HG03432 (cell line): ENCODE measurements around the gene MAP7D1.
"Not testable (repeated sequence)": the region's sequence is repeated elsewhere in the genome, so short reads cannot be mapped to it uniquely, and the experiment has no call there.

Source experiments
- ATAC-seq: cut with Tn5 transposase; IDR thresholded peaks from one replicate; pipeline ENCODE4 v1.9.1; 2021; ENCODE audit warnings: mild to moderate bottlenecking, moderate library complexity; ENCODE audit not compliant: unreplicated experiment

The MAP7D1 gene

DNA sequence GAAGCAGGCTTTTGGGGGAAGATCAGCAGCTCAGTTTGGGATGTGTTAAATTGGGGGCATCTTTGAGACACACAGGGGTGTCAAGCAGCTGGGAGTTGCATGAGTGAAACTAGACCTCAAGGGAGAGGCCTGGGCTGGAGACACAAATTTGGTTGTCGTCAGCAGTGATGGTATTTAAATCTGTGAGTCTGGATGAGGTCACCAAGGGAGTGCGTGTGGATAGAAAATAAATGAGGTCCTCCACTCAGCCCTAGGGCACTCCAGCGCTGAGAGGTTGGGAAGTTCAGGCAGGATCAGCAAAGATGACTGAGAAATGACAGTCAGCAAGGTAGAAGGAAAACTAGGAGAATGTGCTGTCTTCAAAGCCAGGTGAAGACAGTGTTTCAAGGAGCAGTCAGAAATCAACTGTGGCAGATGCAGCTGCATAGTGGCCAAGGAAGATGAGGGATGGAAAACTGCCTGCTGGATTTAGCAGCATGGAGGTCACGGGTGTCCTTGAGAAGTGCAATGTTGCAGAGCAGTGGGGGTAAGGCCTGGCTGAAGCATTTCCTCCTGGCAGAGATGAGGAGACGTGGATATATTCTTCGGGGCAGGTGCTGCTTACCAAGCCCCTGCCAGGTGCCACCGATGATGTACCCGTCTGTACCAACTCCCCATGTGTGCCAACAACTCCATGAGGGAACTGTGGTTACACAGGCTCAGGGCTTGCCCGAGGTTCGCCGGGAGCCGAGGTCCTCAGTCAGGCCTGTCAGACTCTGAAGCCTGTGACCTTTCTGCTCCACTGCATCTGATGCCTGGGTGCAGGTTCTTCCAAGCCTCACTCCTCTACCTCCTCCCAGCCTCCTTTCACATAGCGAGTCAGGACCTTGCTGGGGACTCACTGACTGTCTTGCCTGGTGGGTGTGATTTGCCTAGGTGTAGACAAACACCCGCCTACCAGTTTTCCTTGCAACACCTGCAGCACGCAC is 11.3 kb downstream of the MAP7D1 start:
- ATAC-seq = no peak

DNA sequence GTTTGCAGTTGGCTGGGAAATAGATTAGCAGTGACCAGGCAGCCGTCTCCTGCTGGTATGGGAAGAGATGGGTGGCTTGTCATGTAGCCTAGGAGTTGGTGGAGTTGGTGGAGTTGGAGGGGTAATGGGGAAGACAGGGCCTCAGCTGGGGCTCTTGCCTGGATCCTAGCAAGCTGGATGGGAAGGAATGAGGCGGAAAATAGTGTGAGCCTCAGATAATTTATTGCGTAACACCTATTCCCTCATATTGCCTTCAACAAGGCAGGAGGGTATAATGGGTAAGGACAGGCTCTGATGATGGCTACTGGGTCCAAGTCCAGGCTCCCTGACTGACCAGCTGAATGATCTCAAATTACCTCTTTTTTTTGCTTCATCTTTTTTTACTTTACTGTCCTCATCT is 12.6 kb downstream of the MAP7D1 start:
- ATAC-seq = no peak

DNA sequence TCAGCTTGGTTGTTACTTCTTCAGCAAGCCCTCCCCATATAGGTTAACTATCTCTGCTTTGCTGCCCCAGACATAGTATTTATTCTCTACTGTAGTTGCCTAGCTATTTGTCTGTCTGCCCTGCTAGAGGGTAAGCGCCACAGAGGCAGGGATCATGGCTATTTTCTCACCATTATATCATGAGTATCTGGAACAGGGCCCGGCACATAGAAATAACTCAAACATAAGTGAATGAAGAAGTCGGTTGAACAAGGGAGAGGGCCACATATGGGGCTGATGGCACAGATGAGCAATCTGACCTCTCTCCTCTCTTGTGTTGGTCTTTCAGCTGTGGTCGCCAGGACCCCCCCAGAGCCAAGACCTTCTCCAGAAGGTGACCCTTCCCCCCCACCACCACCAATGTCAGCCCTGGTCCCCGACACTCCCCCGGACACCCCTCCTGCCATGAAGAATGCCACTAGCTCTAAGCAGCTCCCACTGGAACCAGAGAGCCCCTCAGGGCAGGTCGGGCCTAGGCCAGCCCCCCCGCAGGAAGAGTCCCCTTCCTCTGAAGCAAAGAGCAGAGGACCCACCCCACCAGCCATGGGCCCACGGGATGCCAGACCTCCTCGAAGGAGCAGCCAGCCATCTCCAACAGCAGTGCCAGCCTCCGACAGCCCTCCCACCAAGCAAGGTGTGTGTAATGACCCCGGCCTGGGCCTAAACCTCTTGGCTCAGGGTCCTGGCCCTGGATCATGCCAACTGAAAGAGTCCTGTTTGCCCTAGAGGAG is 14.9 kb downstream of the MAP7D1 start:
- no peak for ATAC-seq

DNA sequence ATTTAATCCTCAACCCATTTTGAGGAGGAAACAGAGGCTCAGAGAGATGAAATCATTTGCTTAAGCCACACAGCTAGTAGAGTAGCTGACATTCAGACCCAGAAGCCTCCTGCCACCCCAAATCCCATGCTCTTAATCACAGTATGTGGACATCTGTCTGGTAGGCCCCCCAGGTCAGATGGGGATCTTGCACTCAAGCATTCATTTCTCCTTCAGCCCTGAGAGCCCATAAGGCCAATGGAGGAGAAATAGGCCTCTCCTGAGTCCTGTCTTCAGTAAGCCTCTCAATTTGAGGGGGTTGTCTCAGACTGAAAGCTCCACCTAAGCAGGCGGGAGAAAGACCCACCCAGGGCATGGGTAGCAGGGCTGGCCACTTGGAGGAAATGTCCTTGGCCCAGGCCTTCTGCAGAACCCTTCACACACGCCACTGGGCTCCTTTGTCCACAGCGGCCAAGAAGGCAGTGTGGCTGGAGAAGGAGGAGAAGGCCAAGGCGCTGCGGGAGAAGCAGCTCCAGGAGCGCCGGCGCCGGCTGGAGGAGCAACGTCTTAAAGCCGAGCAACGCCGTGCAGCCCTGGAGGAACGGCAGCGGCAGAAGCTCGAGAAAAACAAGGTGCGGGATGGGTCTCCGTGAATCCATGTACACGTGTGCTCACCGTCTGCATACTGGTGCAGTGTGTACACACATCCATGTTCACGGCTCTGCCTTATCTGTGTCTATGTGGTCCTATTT is 16.2 kb downstream of the MAP7D1 start:
- no peak for ATAC-seq

DNA sequence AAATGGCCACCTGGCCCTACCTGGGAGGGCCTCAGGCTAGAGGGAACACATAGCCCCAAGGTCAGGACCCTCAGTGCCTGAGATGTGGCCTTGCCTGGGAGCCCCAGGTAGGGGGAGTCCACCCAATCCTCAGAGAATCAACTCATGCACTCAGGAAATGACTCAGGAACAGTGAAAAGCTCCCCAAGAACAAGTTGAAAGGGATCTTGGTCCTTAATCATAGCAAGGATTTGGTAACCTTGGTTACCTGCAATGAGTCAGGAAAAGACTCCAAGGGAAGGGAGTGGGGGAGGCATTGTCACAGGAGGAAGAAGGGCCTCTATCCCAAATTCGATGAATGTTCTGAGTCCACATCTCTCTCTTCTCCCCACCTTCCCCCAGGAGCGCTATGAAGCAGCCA is 17.0 kb downstream of the MAP7D1 start:
- no peak for ATAC-seq

DNA sequence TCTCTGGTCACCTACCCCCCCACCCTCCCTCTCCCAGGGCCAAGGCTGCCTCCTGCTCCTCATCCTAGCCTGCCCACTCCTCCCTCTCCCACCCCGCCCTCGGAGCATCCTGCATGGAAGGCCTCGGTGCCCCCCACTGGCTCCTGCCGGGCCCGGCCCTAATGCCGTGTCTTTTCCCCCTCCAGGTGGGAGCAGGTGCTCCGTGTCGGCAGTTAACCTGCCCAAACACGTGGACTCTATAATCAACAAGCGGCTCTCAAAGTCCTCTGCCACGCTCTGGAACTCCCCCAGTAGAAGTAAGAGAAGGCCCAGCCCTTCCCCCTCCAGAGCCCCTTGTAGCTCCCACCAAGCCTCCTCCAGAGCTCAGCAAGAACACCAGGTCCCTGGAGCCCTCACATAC is 18.8 kb downstream of the MAP7D1 start:
- no peak for ATAC-seq

DNA sequence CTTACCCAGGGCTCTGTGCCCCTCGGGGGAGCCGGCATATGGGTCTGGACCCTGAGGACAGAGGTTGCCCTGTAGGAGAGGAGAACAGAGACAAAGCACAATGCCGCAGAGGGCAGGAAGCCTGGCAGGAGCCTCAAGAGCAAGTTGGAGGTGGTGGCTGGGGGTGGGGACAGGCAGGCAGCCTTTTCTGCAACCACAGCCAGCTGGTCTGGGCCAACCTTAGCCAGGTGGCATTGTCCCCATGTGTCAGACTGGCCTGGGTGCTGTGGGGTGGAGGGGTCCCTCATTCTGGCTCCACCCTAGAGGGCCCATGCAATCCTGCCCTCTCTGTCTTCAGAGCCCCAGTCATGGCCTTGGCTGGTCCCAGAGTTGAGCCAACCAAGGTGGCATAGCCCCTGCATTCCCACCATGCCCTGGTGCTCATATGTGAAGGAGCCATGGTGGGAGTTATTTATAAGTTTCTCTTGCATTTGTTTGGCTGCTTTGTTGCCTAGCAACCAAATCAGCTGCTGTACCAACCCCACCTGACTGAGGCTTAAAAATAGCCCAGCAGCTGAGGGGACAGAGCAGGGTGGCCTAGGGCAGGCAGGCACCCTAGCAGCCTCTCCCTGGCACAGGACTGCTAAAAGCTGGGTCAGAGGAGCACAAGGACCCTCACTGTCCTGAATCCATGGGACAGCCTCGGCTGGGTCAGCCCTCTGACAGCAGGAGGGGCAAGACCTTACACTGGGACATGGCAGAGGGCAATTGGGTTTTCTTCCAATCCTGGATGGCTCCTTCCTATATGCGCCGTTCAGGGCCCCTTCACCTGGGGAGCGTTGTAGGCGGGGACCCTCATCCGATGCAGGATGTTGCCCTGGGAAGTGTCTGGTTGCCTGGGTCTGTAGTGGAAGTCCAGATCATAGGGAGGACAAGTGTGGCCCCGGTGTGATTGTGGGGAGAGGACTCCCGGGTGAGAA is 19.5 kb downstream of the MAP7D1 start:
- ATAC-seq = no peak

DNA sequence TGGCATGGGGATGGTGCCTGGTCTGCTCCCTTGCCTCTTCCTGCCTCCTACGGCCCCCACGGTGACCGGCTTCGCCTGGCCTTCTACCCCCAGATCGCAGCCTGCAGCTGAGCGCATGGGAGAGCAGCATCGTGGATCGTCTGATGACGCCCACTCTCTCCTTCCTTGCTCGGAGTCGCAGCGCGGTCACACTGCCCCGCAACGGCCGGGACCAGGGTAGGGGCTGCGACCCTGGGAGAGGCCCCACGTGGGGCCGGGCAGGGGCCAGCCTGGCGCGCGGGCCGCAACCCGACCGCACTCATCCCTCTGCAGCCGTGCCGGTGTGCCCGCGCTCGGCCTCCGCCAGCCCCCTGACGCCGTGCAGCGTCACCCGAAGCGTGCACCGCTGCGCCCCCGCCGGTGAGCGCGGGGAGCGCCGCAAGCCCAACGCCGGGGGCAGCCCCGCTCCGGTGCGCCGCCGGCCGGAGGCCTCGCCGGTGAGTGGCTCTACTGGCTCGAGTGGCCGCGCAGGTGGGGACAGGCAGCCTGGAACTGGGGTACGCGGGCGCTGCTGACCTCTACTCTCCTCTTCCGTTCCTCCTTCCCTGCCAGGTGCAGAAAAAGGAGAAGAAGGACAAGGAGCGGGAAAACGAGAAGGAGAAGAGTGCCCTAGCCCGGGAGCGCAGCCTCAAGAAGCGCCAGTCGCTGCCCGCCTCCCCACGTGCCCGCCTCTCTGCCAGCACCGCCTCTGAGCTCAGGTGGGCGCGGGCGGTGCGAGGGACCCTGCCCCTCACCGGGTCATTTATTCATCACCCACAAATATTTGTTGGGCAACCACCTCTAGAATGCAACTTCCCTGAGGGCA is 20.4 kb downstream of the MAP7D1 start:
- no peak for ATAC-seq

DNA sequence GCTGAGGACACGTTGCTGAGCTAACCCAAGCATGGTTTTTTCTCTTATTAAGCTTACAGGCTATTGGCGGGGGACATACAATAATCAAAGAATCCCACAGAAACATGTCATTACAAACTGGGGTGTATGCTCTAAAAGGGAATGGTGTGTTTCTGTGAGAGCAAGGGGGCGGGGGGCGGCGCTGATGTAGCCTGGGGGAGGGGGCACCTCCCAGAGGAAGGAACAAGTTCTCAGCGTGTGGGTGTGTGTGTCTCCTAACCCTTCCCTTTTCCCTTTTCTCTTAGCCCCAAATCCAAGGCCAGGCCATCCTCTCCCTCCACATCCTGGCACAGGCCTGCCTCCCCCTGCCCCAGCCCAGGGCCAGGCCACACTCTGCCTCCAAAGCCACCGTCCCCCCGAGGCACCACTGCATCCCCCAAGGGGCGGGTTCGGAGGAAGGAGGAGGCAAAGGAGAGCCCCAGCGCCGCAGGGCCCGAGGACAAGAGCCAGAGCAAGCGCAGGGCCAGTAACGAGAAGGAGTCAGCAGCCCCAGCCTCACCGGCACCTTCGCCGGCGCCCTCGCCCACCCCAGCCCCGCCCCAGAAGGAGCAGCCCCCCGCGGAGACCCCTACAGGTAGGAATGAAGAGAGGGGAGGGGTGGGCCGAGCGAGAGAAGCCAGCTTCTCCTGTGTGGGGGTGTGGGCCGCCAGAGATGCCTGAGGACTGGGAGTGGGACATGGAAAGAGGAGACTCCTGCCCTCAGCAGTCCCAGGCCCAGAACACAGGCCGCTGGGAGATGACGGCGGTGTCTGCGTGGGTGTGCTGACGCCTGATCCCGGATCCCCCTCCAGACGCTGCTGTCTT is 21.9 kb downstream of the MAP7D1 start:
- ATAC-seq = no peak

DNA sequence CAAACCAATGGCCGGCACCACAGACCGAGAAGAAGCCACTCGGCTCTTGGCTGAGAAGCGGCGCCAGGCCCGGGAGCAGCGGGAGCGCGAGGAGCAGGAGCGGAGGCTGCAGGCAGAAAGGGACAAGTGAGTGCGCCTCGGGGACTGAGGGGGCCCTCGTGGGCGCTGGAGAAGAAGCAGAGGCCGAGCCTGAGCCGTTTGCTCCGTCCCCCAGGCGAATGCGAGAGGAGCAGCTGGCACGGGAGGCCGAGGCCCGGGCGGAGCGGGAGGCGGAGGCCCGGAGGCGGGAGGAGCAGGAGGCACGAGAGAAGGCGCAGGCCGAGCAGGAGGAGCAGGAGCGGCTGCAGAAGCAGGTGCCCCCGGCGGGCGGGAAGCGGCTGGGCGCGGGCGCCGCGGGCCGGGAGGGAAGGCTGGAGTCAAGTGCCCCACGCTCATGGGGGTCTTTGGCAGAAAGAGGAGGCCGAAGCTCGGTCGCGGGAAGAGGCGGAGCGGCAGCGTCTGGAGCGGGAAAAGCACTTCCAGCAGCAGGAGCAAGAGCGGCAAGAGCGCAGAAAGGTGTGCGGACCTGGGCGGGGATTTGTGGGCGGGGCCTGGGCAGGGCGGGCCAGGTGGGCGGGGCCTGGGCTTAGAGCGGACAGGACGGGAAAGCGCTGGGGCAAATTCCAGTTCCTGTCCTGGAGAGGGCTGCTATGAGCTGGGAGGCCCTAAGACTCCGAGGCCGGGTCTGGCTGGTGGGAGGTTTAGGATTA is 22.7 kb downstream of the MAP7D1 start:
- no peak for ATAC-seq

DNA sequence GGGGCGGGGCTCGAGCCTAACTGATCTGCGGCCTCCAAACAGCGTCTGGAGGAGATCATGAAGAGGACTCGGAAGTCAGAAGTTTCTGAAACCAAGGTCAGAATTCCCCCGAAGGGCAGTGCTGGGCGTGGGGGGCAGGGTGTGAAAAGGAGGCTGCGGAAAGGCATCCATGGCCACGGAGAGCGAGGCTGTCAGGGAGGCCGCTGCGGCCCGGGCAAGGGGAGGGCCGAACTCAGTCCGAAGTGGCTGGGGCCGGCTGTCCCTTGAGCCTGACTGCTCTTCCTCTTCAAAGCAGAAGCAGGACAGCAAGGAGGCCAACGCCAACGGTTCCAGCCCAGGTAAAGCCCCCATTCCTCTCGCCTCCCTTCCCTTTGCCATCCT is 23.2 kb downstream of the MAP7D1 start:
- ATAC-seq = no peak

DNA sequence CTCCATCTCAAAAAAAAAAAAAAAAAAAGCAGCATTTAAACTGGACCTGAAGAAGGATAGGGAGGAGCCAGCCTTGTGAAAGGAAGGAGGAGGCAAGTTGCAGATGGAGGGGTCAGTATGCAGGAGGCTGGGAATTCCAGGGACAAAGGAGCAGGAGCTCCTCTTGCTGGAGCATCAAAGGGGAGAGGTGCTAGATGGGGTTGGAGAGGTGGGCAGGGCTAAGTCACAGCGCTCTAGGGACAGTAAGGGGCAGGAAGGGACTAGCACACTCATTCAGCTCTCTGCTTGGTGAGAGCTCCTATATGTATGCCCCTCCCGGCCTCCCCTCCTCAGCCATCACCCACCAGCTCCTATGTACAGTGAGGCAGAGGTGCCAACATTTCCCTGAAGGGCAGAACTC is 26.8 kb downstream of the MAP7D1 start:
- no peak for ATAC-seq

DNA sequence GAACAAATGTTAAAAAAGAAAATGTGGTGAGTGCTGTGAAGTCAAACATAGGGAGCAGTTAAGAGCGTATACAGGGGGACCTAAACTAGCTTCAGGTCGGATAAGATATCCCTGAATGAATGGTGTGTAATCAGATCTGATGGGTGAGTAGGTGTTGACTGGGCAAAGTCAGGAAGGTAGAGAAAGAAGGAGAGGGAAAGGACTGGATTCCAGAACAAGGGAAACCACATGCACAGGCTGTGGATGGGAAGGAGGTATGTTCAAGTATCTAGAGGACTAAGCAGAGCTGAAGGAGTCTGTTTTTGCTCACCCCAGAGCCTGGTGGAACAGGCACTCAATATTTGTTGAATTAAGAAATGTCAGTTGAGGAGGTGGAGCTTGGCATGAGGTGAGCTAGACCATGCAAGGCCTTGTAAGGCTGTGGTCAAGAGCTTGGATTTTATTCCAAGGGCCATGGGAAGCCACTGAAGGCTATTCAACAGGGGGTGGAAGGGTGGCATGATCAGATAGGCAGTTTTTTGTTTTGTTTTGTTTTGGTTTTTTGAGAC is 27.4 kb downstream of the MAP7D1 start:
- no peak for ATAC-seq

DNA sequence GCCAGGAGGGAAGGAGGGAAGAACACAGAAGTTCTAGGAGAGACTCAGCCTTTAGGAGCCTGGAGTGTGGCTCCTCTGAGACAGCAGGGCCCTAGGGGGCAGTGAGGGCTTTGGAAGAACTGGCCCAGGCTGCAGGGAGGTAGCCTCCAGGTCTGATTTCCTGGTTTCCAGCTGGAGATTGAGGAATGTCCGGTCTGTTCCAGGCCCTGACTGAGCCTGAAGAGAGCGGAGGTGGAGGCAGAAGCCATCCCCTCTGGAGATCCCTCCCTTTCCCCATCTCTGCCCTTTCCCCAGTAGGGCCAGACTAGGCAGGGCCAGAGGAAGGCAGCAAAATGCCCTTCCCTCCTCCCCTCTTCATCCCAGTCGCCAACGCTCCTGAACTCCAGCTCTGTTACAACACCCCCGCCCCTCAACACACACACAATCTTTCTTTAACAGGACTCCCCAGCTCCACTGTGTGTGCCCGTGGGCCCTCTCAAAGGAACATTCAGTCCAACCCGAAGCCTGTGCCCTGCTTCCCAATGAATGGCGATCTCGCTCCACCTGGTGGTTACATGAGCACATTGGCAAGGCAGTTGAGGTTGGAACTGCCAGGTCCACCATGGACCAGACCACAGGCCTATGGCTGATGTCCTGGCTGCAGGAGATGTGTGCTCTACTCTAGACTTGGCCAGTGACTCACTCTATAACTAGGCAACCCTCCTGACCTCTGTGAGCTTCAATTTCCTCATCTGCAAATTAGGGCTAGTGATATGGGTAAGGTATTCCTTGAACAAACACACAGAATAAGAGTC is 32.0 kb downstream of the MAP7D1 start:
- ATAC-seq = peak; percentile 61

DNA sequence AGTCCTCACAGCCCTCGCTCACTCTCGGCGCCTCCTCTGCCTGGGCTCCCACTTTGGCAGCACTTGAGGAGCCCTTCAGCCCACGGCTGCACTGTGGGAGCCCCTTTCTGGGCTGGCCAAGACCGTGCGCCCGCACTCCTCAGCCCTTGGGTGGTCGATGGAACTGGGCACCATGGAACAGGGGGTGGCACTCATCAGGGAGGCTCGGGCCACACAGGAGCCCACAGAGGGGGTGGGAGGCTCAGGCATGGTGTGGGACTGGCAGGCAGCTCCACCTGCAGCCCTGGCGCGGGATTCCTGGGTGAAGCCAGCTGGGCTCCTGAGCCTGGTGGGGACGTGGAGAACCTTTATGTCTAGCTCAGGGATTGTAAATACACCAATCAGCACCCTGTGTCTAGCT is 40.8 kb downstream of the MAP7D1 start:
- not testable (repeated sequence) for ATAC-seq

DNA sequence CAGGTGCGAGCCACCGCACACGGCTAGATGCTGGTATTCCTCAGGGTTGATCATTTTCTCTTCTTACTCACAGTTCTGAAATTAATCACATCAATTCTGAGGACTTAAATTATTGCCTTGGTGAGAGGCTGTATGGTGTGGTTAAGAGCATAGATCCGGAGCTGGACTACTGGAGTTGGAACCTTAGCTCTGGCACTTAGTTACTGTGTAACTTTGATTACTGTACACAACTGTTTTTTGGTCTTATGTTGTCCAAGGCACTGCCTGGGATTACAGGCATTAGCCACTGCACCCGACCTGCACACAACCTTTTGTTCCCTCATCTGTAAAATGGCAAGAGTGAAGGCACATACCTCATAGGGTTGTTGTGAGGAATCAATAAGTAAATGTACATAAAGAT is 42.7 kb downstream of the MAP7D1 start:
- no peak for ATAC-seq
